Prostate gland (tissue), 2 donors: ENCODE measurements around the gene TIMM17B.

ENCODE experiments used
- CTCF ChIP-seq, 4 experiments: fragments of 200-600 bp in 2 of 4; fragments of 450-650 bp in 2 of 4; sonication (generic) in 2 of 4; IDR thresholded peaks; 1 replicate in 3 of 4; 2 replicates in 1 of 4; pipeline ENCODE4 v1.5.1; 2016 to 2019; ENCODE audit warnings: antibody characterized with exemption in 4 of 4, mild to moderate bottlenecking in 2 of 4, moderate library complexity in 2 of 4
- POLR2A ChIP-seq: fragments of 450-650 bp; IDR thresholded peaks from one replicate; pipeline ENCODE4 v1.6.1; 2016; ENCODE audit warnings: antibody characterized with exemption, mild to moderate bottlenecking

- TF ChIP-seq CTCF (IDR thresholded peaks at IDR 0.05): no peak
- no peak for TF ChIP-seq POLR2A
Observed at GRCh38 chrX:48904180-48904579, 6.6 kb upstream of the TIMM17B start.
